HuH-7 (cell line): ENCODE results near the gene IGSF3.
"Not testable (repeated sequence)": the region's sequence is repeated elsewhere in the genome, so short reads cannot be mapped to it uniquely, and the experiment has no call there.

Experiments used
- DNase-seq: peaks from one replicate; pipeline ENCODE4 v3.0.0; 2011; ENCODE audit warnings: low spot score

The IGSF3 gene

GRCh38 chr1:116661633-116662032 is 5.9 kb downstream of the IGSF3 start:
- no peak for DNase-seq

DNA sequence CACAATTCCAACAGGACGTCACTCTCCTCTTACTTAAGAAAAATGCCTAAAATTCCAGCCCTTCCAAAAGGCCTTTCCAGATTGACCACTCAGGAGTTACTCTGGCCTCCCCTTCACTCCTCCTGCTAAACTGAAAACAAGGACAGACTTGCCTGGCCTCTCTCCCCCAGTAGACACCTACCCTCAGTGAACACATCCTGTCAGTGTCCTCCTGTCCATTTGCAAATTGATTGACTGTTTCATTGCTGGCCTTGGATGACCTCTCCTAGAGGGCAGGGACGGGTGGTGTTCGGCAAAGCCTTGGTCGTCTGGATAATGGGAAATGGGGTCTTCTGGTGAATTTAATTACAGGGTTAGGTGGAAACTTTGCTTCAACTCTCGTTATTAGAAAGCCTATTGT is 8.9 kb downstream of the IGSF3 start:
- not testable (repeated sequence) for DNase-seq

GRCh38 chr1:116657836-116658235 is 9.7 kb downstream of the IGSF3 start:
- DNase-seq: not testable (repeated sequence)

DNA sequence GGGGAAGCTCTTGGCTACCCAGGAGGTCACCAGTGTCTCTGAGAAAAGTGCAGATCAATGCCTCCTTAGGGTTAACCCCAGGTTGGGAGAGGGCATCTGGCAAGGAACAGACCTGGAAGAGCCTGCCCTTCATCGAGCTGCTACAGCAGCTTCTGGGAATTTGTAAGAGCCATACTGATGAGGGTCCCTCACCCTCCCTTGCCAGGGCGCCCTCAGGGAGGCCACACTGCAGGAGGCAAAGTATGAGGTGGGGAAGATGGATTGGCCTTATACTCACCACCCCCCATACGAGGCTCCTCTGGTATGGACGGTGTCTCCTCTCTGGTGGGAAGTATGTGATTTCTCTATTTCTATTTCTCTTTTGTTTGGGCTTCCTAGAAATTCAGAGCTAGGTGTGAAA is 13.2 kb downstream of the IGSF3 start:
- DNase-seq: no peak

GRCh38 chr1:116652598-116652997 is 14.9 kb downstream of the IGSF3 start:
- DNase-seq: not testable (repeated sequence)

DNA sequence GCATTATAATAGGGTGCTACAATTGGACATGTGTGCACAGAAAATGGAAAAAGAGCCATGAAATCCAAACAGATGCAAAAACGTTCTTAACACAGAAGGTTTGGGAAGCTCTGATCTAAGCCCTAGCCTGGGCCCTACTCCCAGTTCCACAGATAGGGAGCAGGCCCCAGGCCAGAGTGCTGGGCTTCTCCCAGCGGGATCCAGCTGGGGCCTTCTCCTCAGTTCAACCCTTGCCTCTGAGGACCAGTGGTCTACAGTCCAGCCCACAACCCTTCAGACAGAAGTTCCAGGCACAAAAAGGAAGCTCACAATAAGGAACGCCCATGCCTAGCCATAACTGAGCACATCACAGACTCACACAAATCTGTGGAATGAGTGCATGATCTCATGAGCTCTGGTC is 16.8 kb downstream of the IGSF3 start:
- not testable (repeated sequence) for DNase-seq

DNA sequence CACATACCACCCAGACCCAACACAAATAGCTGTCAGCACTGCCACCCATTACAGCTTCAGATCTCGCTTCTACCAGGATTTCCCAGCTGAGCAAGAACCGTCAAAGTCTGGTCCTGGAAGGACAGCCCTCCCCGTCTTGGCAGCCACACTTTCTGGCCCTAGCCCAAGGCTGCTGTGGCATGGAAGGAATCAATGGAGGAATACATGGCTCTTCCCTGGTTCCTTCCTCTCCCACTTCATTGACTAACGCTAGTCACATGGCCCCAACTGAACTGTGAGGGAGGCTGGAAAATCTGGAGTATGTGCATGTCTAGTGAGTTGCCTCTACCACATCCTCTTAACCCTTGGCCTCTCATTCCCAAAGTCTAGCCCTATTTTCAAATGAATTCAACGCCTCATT is 18.5 kb downstream of the IGSF3 start:
- not testable (repeated sequence) for DNase-seq

GRCh38 chr1:116648325-116648724 is 19.2 kb downstream of the IGSF3 start:
- not testable (repeated sequence) for DNase-seq

DNA sequence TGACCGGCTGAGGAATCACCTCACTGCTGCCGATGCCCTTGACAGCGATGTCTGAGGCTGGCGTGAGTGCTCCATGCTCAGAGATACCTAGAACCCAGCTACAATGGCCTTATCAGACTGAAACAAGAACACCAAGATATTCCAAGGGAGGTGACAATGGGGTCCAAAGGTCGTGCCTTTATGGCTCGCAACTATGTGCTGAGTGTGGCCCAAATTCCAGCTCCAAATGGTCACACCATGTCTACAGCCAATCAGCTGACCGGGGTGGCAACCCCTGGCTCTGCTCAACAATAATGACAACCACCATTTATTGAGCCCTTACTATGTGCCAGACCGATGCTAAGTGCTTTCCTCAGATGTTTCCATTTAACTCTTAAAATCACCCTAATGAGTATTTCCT is 20.3 kb downstream of the IGSF3 start:
- not testable (repeated sequence) for DNase-seq

DNA sequence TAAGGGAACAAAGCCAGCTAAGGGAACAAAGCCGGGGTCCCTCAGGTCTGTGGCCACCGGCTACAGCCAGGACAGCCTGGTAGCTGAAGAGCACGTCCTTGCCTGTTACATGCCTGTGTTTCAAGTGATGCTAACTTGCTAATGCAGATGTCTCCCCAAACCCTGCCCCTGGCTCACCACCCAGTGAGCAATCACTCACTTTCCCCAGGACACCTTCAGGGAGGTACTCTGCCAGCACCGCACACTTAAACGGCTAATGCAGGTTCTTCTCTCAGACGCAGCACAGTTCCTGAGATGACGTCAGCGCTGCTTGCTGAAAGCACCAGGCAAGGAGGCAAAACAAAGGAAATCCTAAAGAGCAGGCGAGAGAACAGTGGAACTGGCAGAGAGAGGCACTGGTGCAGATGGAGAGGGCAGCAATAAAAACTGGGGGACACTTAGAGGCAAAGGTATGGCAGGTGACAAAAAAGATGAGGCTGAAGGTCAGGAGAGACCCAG is 20.8 kb downstream of the IGSF3 start:
- not testable (repeated sequence) for DNase-seq

DNA sequence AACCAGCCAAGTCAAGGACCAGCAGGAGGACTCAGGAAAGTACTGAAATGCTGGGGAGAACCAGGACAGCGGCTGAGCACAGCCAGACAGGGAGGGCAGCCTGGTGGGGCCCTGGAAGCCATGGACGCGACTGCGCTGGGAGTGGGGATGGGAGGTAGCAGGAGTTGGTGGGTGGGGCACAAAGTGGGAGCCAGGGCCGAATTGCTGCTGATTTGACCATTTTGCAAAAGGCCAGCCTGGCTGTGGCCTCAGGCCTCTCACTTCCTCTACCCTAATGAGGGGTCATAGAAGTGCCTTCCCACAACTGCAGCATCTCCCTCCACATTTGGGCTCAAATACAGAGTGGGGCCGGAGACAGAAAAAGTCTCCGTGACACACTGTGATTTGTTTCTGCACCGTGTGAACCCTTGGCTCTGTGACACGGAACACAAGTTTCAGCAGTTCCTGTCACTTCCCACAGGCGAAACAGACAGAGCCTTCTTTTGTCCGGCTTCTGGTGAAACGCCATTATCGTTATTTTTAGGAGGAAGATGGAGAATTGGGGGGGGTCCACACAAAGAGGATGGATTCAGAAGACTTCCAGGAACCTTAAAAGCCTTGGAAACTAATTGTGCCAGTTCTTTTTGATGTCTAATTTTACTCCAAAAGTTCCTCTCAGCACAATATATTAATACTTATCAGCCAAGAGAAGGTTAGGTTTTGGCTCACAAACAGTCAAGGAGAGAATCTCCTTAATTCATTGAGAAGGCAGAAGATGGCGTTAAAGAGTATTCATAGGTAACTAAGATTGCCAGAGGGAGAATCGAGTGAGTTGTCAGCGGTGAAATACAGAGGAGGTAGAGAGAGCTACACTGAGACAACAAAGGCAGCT is 21.5 kb downstream of the IGSF3 start:
- not testable (repeated sequence) for DNase-seq

- DNase-seq: not testable (repeated sequence)
Observed at GRCh38 chr1:116644993-116645392, 22.5 kb downstream of the IGSF3 start.

DNA sequence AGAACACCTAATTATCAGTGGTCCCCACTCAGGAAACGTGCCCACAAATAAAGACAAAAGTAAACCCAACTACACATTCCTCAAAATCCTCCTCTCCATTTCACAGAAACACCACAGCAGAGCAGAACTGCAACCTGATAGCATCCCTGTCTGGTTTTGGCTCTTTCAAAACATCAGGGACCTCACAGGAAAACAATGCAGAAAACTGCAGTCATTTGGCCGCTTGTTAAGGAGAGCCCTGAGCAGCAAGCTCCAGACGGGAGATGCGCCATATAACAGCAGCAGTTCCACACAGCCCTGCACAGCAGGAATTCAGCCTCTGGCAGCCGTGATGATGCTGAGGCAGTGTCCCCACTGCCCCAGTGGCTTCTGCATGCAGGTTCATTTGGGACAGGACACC is 23.4 kb downstream of the IGSF3 start:
- DNase-seq: not testable (repeated sequence)

DNA sequence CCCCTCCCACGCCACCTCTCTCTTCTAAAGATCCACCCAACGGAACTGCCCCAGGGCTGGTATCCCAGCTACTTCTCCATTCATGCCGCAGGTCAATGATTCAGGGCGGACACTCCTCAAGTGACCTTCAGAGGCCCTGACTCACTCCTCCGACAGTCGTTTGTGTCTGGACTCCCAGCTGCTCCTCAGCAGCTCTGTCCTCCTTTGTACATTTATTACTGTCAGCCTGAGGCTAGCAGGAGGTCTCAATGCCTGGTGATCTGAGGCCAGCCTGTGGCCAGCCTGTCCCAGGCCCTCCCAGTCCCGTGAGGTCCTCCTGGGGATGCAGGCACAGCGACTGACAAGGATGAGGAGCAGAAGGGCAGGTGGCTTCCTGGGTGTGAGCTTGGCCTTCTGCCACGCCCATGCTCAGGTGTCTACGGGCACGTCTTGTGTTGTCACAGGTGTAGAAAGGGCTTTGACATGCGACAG is 24.2 kb downstream of the IGSF3 start:
- DNase-seq: not testable (repeated sequence)

DNA sequence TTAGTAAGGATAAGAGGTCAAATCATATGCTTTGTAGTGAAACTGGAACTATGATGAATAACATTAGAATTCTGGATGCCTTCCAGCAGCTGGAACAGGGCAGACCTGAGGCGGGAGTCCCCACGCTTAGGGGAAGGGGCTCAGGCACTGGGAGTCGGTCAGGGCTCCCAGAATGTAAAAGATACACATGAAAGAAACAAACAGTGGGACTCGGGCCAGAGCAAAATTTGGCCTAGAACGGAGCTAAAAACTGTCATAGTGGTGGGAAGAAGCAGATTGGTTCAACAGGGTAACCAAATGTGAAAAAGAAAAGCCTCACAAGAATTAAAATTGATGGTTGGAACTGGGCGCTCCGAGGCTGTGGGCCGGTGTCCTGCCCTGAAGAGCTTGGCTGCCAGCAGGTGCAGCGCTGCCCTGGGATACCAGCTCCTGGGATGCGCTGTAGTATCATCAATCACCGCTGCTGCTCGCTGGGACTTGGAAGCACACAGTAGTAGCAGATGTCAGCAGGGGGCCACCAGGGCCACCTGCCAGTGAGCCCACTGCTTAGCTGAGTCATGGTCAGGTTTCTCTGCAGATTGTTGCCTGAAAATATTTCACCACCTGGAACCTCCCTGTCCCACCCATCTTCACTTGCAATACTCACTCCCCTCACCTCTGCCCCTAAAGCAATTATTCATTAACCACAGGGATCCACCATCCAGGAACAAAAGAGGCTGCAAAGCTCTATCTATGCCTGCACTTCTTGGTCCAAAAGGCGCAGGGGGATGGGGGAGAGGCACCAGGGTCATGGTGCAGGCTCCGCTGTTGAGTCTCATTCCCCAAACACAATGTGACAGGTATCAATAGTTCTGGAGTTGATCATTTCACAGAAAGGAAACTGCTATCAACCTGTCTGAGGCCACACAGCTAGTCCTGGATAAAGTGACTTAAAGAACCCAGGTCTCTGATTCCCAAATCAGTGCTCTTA is 24.9 kb downstream of the IGSF3 start:
- DNase-seq: not testable (repeated sequence)

- not testable (repeated sequence) for DNase-seq
Observed at GRCh38 chr1:116637583-116637982, 29.9 kb downstream of the IGSF3 start.

DNA sequence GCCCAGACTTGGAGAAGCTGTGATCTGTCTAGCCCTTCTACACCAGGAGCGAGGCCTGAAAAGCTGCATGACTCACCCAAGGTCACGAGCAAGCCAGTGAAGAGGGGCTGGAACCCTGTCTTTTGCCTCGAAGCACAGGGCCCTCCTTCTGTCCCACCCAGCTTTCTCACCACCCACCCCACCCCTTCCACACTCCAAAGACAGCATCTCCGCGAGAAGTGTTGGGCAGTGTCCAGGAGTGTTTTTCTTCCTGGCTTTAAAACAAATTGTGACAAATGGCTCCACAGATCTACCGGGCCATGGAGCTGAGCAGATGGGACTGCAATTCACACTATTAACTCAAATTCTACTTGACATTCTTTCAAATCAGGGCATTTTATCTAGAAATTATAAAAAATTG is 30.9 kb downstream of the IGSF3 start:
- DNase-seq: not testable (repeated sequence)

- not testable (repeated sequence) for DNase-seq
Observed at GRCh38 chr1:116634386-116634785, 33.1 kb downstream of the IGSF3 start.

- not testable (repeated sequence) for DNase-seq
Observed at GRCh38 chr1:116631996-116632925, 35.3 kb downstream of the IGSF3 start.

DNA sequence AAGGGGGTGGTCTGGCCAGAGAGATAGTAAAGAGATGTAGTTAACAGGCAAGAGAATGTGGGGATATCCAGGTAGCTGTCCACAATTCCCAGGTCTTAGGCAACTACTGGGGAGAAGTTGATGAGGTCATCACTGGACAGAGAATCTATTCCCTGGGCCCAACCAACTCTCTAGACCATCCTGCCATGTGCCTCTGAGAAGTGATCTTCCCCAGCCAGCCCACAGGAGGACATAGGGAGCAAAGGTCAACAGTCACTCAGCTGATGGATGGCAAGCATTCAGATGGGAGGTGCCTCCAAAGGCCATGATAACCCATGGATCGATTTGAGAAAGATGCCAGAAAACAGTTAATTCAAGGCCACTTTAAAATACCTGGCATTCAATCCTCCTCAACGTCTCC is 36.0 kb downstream of the IGSF3 start:
- DNase-seq: not testable (repeated sequence)

GRCh38 chr1:116630057-116630456 is 37.5 kb downstream of the IGSF3 start:
- DNase-seq: not testable (repeated sequence)
